Common myeloid progenitor, CD34-positive (primary cell): ENCODE data around the gene TAAR8.
"Not testable (repeated sequence)": the region's sequence is repeated elsewhere in the genome, so short reads cannot be mapped to it uniquely, and the experiment has no call there.

Source experiments
- CTCF ChIA-PET: fragments of 350-600 bp; sonication (Branson Sonifier 250); formaldehyde crosslinking; loops from one replicate; lab custom pipeline; 2021; ENCODE audit warnings: antibody characterized with exemption; lab: Charles Lee
- POLR2A ChIA-PET: fragments of 350-600 bp; sonication (Branson Sonifier 250); formaldehyde crosslinking; loops from one replicate; lab custom pipeline; 2021; ENCODE audit warnings: antibody characterized with exemption; lab: Charles Lee
- DNase-seq, 3 donors: peaks; one replicate each; pipeline versions ENCODE4 v3.0.0 to v3.0.0-alpha.2; 2013
- H3K27ac ChIP-seq, 2 experiments: 1 replicate in 1 of 2; 2 replicates in 1 of 2; pipeline ENCODE4 v1.7.0; 2013; ENCODE audit warnings: inconsistent platforms in 2 of 2, low read length in 2 of 2, mild to moderate bottlenecking in 2 of 2, low read depth in 1 of 2, moderate library complexity in 1 of 2; ENCODE audit not compliant: severe bottlenecking in 2 of 2, insufficient read depth in 1 of 2, poor library complexity in 1 of 2
- H3K27me3 ChIP-seq, 5 experiments: replicated peaks in 2 of 5; 1 replicate in 3 of 5; 2 replicates in 2 of 5; pipeline versions ENCODE4 v1.6.1 to v1.7.0; 2013; ENCODE audit warnings: low read length in 4 of 5, mild to moderate bottlenecking in 2 of 5, moderate library complexity in 2 of 5, inconsistent platforms in 1 of 5; ENCODE audit not compliant: insufficient read depth in 5 of 5, control insufficient read depth in 4 of 5
- H3K36me3 ChIP-seq, 4 experiments: 1 replicate in 2 of 4; 2 replicates in 2 of 4; pipeline versions ENCODE4 v1.6.1 to v1.7.0; 2013; ENCODE audit warnings: low read length in 3 of 4, control low read depth in 1 of 4, mild to moderate bottlenecking in 1 of 4; ENCODE audit not compliant: control insufficient read depth in 4 of 4, insufficient read depth in 4 of 4
- H3K4me1 ChIP-seq, 4 experiments: 1 replicate in 3 of 4; 2 replicates in 1 of 4; pipeline versions ENCODE4 v1.6.1 to v1.7.1; 2013; ENCODE audit warnings: low read length in 3 of 4, mild to moderate bottlenecking in 3 of 4, control low read depth in 1 of 4, inconsistent platforms in 1 of 4, moderate library complexity in 1 of 4; ENCODE audit not compliant: control insufficient read depth in 4 of 4, insufficient read depth in 4 of 4; ENCODE audit errors: control extremely low read depth in 1 of 4
- H3K4me3 ChIP-seq, 7 experiments: 1 replicate in 4 of 7; 2 replicates in 3 of 7; pipeline versions ENCODE4 v1.5.1 to v1.7.0; 2013; ENCODE audit warnings: mild to moderate bottlenecking in 7 of 7, low read length in 6 of 7, moderate library complexity in 6 of 7, inconsistent platforms in 2 of 7, low read depth in 2 of 7, control low read depth in 1 of 7; ENCODE audit not compliant: insufficient read depth in 4 of 7, control insufficient read depth in 1 of 7; ENCODE audit errors: extremely low read depth in 1 of 7
- H3K9me3 ChIP-seq, 5 experiments: 1 replicate in 4 of 5; 2 replicates in 1 of 5; pipeline versions ENCODE4 v1.6.1 to v1.7.1; 2013; ENCODE audit warnings: low read length in 4 of 5, mild to moderate bottlenecking in 2 of 5, inconsistent platforms in 1 of 5, low read depth in 1 of 5, moderate library complexity in 1 of 5; ENCODE audit not compliant: control insufficient read depth in 4 of 5, insufficient read depth in 2 of 5; ENCODE audit errors: control extremely low read depth in 1 of 5
- WGBS: methylation state at CpG from one replicate; pipeline ENCODE4 v1.1.5; 2013; ENCODE audit not compliant: insufficient coverage; 5-methylcytosine and 5-hydroxymethylcytosine counted together

Gene TAAR8

GRCh38 chr6:132537977-132538376, 14.5 kb upstream of the TAAR8 start, which contains the start of gene TAAR9:
Gene TAAR9 (plus strand): TSS chr6:132538277. CDS start chr6:132538290, 13 bp downstream.
- DNase-seq, result no peak
- peaks cover 0 to 2% (median 2%) of the 10 kb centered on the region in 5 experiments for H3K27me3 ChIP-seq
- H3K36me3 ChIP-seq, result no peaks in the 10 kb centered on the region
- no peak within 1 kb of the TSS for H3K4me3 ChIP-seq
- POLR2A ChIA-PET, result no interaction called here
- no peak within 1 kb of the TSS for H3K27ac ChIP-seq
- 97% methylated on average over 3 of the region's 4 CpGs for WGBS
- CTCF ChIA-PET, result interaction anchor here (0.7 kb wide), 1 partner anchor 230 kb away, joined by 3 read pairs; no protein-coding TSS in a partner anchor
- H3K4me1 ChIP-seq, result no peaks in the 10 kb centered on the region
- H3K9me3 ChIP-seq, result peaks cover 0 to 4% (median 0%) of the 10 kb centered on the region in 5 experiments

GRCh38 chr6:132544826-132545225, 7.6 kb upstream of the TAAR8 start:
- Histone ChIP-seq H3K36me3 (no peaks in the 10 kb centered on the region), H3K27ac (no peak overlapping the region), H3K27me3 (peaks cover 0 to 2% (median 0%) of the 10 kb centered on the region in 5 experiments), H3K4me3 (no peak overlapping the region), H3K4me1 (no peaks in the 10 kb centered on the region), H3K9me3 (no peaks in the 10 kb centered on the region)
- ChIA-PET CTCF (interaction anchor here (1.0 kb wide), 1 partner anchor 9 kb away, joined by 3 read pairs; no protein-coding TSS in a partner anchor), POLR2A (no interaction called here)
- no peak for DNase-seq

GRCh38 chr6:132548746-132549463, 3.6 kb upstream of the TAAR8 start:
- Histone ChIP-seq H3K36me3 (no peaks in the 10 kb centered on the region), H3K9me3 (no peaks in the 10 kb centered on the region), H3K4me3 (no peak overlapping the region), H3K27me3 (peaks cover 0 to 1% (median 0%) of the 10 kb centered on the region in 5 experiments), H3K27ac (no peak overlapping the region), H3K4me1 (no peaks in the 10 kb centered on the region)
- DNase-seq, result no peak
- WGBS, result 95% methylated on average over 4 of the region's 4 CpGs
- ChIA-PET POLR2A (no interaction called here), CTCF (no interaction called here)

- POLR2A ChIA-PET, result no interaction called here
- no peaks in the 10 kb centered on the region for H3K4me1 ChIP-seq
- no peak for DNase-seq
- no peaks in the 10 kb centered on the region for H3K27me3 ChIP-seq
- no peaks in the 10 kb centered on the region for H3K9me3 ChIP-seq
- CTCF ChIA-PET, result interaction anchor here (0.9 kb wide), 2 partner anchors 27 to 82 kb away, joined by 3 to 4 read pairs; no protein-coding TSS in a partner anchor
- no peak overlapping the region for H3K4me3 ChIP-seq
- H3K27ac ChIP-seq, result no peak overlapping the region
- 100% methylated on average over 2 of the region's 4 CpGs for whole genome bisulfite sequencing
- H3K36me3 ChIP-seq, result no peaks in the 10 kb centered on the region
Observed at GRCh38 chr6:132551214-132551613, 1.3 kb upstream of the TAAR8 start.

GRCh38 chr6:132560087-132560486, 7.6 kb downstream of the TAAR8 start:
- H3K27ac ChIP-seq, H3K9me3 ChIP-seq, H3K4me1 ChIP-seq, H3K27me3 ChIP-seq, DNase-seq, CTCF ChIA-PET, H3K36me3 ChIP-seq, POLR2A ChIA-PET, H3K4me3 ChIP-seq: not testable (repeated sequence)
- WGBS, result 100% methylated on average over 1 of the region's 3 CpGs

- H3K27me3 ChIP-seq, result peaks cover 0 to 11% (median 5%) of the 10 kb centered on the region in 5 experiments
- no peaks in the 10 kb centered on the region for H3K36me3 ChIP-seq
- H3K27ac ChIP-seq, result no peak overlapping the region
- CTCF ChIA-PET, result no interaction called here
- no peak overlapping the region for H3K4me3 ChIP-seq
- WGBS, result no CpG with 5 or more reads among the region's 6 CpGs
- no peaks in the 10 kb centered on the region for H3K4me1 ChIP-seq
- POLR2A ChIA-PET, result no interaction called here
- DNase-seq, result no peak
- no peaks in the 10 kb centered on the region for H3K9me3 ChIP-seq
Observed at GRCh38 chr6:132566404-132566803, 13.9 kb downstream of the TAAR8 start.

- no peak for DNase-seq
- Histone ChIP-seq H3K4me1 (no peaks in the 10 kb centered on the region), H3K4me3 (no peak overlapping the region), H3K27ac (no peak overlapping the region), H3K36me3 (no peaks in the 10 kb centered on the region), H3K9me3 (no peaks in the 10 kb centered on the region), H3K27me3 (peaks cover 0 to 10% (median 5%) of the 10 kb centered on the region in 5 experiments)
- ChIA-PET POLR2A (no interaction called here), CTCF (no interaction called here)
- 100% methylated on average over 1 of the region's 1 CpG for WGBS
Observed at GRCh38 chr6:132567566-132567965, 15.1 kb downstream of the TAAR8 start.
